Erythroblast (primary cell): ENCODE measurements around the gene PHACTR4.

ENCODE experiments used
- GATA1 ChIP-seq: IDR thresholded peaks from 2 replicates; pipeline ENCODE4 v1.6.1; 2011; ENCODE audit warnings: low read depth, mild to moderate bottlenecking, control low read depth, low read length, moderate library complexity
- POLR2A ChIP-seq: IDR thresholded peaks from 2 replicates; pipeline ENCODE4 v1.6.1; 2011; ENCODE audit warnings: mild to moderate bottlenecking, low read length

GRCh38 chr1:28374297-28374696, 4.8 kb downstream of the PHACTR4 start:
- TF ChIP-seq GATA1 (no peak), POLR2A (no peak)
